K562 (cell line): ENCODE results near the gene NT5DC4. TPM values are rescaled to one million over a fixed set of nuclear protein-coding genes. Genes with fewer than 3 reads are reported as not detected.
A peak's percentile ranks its signal among the peaks of the same experiment; 100 is the strongest.

Experiments
- ARID2 ChIP-seq: fragments of 450-650 bp; IDR thresholded peaks from 2 replicates; pipeline ENCODE4 v1.6.1; 2017; ENCODE audit warnings: antibody characterized with exemption, mild to moderate bottlenecking
- ATF7 ChIP-seq: fragments of 450-650 bp; IDR thresholded peaks from 2 replicates; pipeline ENCODE4 v1.7.1; 2014; ENCODE audit warnings: mild to moderate bottlenecking, moderate library complexity
- BRCA1 ChIP-seq, 2 experiments: fragments of 450-650 bp in 1 of 2; sonication (generic) in 1 of 2; formaldehyde crosslinking in 1 of 2; IDR thresholded peaks; 2 replicates each; pipeline versions ENCODE4 v1.5.0 to v1.6.1; 2017 to 2020; ENCODE audit warnings: mild to moderate bottlenecking in 1 of 2, missing genetic modification reagents in 1 of 2
- BRF1 ChIP-seq: IDR thresholded peaks from 3 replicates; pipeline ENCODE4 v1.6.1; 2011; ENCODE audit warnings: borderline replicate concordance, mild to moderate bottlenecking; ENCODE audit not compliant: insufficient read length; ENCODE audit errors: extremely low read depth
- CBFB ChIP-seq: sonication (generic); formaldehyde crosslinking; IDR thresholded peaks from 2 replicates; pipeline ENCODE4 v1.4.0; 2020; ENCODE audit warnings: mild to moderate bottlenecking, missing genetic modification reagents
- CEBPB ChIP-seq: fragments of 450-650 bp; IDR thresholded peaks from 2 replicates; pipeline ENCODE4 v1.6.1; 2016; ENCODE audit warnings: missing genetic modification characterization, missing compliant biosample characterization
- ETS2 ChIP-seq: IDR thresholded peaks from 2 replicates; pipeline ENCODE4 v1.6.1; 2016; ENCODE audit warnings: borderline replicate concordance, missing genetic modification characterization, mild to moderate bottlenecking, moderate library complexity, missing compliant biosample characterization; ENCODE audit not compliant: poor library complexity, severe bottlenecking
- FOXA1 ChIP-seq: fragments of 450-650 bp; IDR thresholded peaks from 2 replicates; pipeline ENCODE4 v1.6.1; 2016; ENCODE audit warnings: mild to moderate bottlenecking, borderline replicate concordance
- NBN ChIP-seq: fragments of 450-650 bp; IDR thresholded peaks from 2 replicates; pipeline ENCODE4 v1.6.1; 2016; ENCODE audit warnings: low read depth, mild to moderate bottlenecking
- NCOA4 ChIP-seq: fragments of 450-650 bp; IDR thresholded peaks from 2 replicates; pipeline ENCODE4 v1.6.1; 2018; ENCODE audit warnings: mild to moderate bottlenecking; ENCODE audit not compliant: partially characterized antibody
- NFRKB ChIP-seq: fragments of 450-650 bp; IDR thresholded peaks from 2 replicates; pipeline ENCODE4 v1.6.1; 2016; ENCODE audit warnings: low read depth
- POLR2G ChIP-seq: fragments of 200-400 bp; formaldehyde crosslinking; IDR thresholded peaks from 2 replicates; pipeline ENCODE4 v1.6.1; 2017; ENCODE audit warnings: low read depth, mild to moderate bottlenecking, antibody characterized with exemption, low read length, moderate library complexity
- PRMT5 ChIP-seq: sonication (generic); formaldehyde crosslinking; IDR thresholded peaks from 2 replicates; pipeline ENCODE4 v1.5.0; 2020; ENCODE audit warnings: missing genetic modification reagents
- PRPF4 ChIP-seq: fragments of 200-400 bp; formaldehyde crosslinking; IDR thresholded peaks from one replicate; pipeline ENCODE4 v1.6.1; 2017; ENCODE audit warnings: low read length, low read depth, mild to moderate bottlenecking; ENCODE audit not compliant: insufficient read depth, poor library complexity, severe bottlenecking
- RBM22 ChIP-seq: fragments of 200-400 bp; formaldehyde crosslinking; IDR thresholded peaks from 2 replicates; pipeline ENCODE4 v1.6.1; 2018; ENCODE audit warnings: low read length, low read depth; ENCODE audit not compliant: poor library complexity, severe bottlenecking
- SMAD4 ChIP-seq: fragments of 250-450 bp; sonication (Bioruptor Pico); conservative IDR thresholded peaks from 2 replicates; pipeline ENCODE4 v1.8.0; 2021; ENCODE audit warnings: inconsistent platforms, mild to moderate bottlenecking, moderate library complexity
- STAT5A ChIP-seq: IDR thresholded peaks from 2 replicates; pipeline ENCODE4 v1.6.1; 2012; ENCODE audit warnings: low read length, inconsistent platforms, borderline replicate concordance
- TAF9B ChIP-seq: fragments of 450-650 bp; IDR thresholded peaks from 2 replicates; pipeline ENCODE4 v1.6.1; 2018; ENCODE audit warnings: mild to moderate bottlenecking; ENCODE audit not compliant: partially characterized antibody
- ZNF239 ChIP-seq: fragments of 250-450 bp; sonication (Bioruptor Pico); IDR thresholded peaks from 2 replicates; pipeline ENCODE4 v1.4.0; 2020; ENCODE audit warnings: mild to moderate bottlenecking
- ZNF354B ChIP-seq: fragments of 250-450 bp; sonication (Bioruptor Pico); IDR thresholded peaks from 2 replicates; pipeline ENCODE4 v1.4.0; 2020
- ZNF41 ChIP-seq: fragments of 250-450 bp; sonication (Bioruptor Pico); conservative IDR thresholded peaks from 2 replicates; pipeline ENCODE4 v1.4.0; 2020; ENCODE audit warnings: mild to moderate bottlenecking
- ZNF551 ChIP-seq: fragments of 250-450 bp; sonication (Bioruptor Pico); IDR thresholded peaks from 2 replicates; pipeline ENCODE4 v1.5.0; 2021; ENCODE audit warnings: mild to moderate bottlenecking, moderate library complexity
- polyA plus RNA-seq, 8 experiments: library from polyadenylated mRNA; depleted of rRNA in 4 of 8; stranded (reverse) in 5 of 8; unstranded in 3 of 8; fragments of >200 nt; fragmentation: Nextera tagmentation in 2 of 8; fragmentation: Illumina TruSeq in 1 of 8; extraction: Ambion mirVana in 2 of 8; extraction: Trizol in 1 of 8; gene quantifications; 2 replicates each; pipeline versions ENCODE4 v1.2.1 to v1.2.3, GENCODE V29; 2011 to 2014; ENCODE audit warnings: inconsistent platforms in 1 of 8, missing spikeins in 1 of 8
- total RNA-seq, 7 experiments: library from RNA; depleted of rRNA in 6 of 7; stranded (reverse); fragments of >200 nt in 6 of 7; fragmentation: Illumina TruSeq in 2 of 7; extraction: Trizol in 2 of 7; gene quantifications; 2 replicates each; pipeline versions ENCODE4 v1.2.1 to v1.2.3, GENCODE V29; 2011 to 2021; ENCODE audit warnings: low replicate concordance in 1 of 7
- TF ChIP-seq, protein P1 (sequence below), 2 experiments: fragments of 450-650 bp; IDR thresholded peaks; 2 replicates each; pipeline ENCODE4 v1.6.1; 2016
- TF ChIP-seq, protein P2 (sequence below): sonication (generic); formaldehyde crosslinking; IDR thresholded peaks from 2 replicates; pipeline ENCODE4 v1.8.0; 2022; ENCODE audit warnings: mild to moderate bottlenecking, low read depth, missing genetic modification reagents
- TF ChIP-seq, protein P3 (sequence below): sonication (generic); formaldehyde crosslinking; IDR thresholded peaks from 2 replicates; pipeline ENCODE4 v1.5.0; 2020; ENCODE audit warnings: missing genetic modification reagents
- TF ChIP-seq, protein P4 (sequence below): fragments of 450-650 bp; IDR thresholded peaks from 2 replicates; pipeline ENCODE4 v1.6.1; 2016; ENCODE audit warnings: antibody characterized with exemption

NT5DC4 gene
- total and polyA plus RNA-seq, 9 of the 15 experiments (the other 6 are each of a cell fraction or from before 2014, with no cell fraction given), result 0.44 to 6.9 (median 2.5) TPM

DNA sequence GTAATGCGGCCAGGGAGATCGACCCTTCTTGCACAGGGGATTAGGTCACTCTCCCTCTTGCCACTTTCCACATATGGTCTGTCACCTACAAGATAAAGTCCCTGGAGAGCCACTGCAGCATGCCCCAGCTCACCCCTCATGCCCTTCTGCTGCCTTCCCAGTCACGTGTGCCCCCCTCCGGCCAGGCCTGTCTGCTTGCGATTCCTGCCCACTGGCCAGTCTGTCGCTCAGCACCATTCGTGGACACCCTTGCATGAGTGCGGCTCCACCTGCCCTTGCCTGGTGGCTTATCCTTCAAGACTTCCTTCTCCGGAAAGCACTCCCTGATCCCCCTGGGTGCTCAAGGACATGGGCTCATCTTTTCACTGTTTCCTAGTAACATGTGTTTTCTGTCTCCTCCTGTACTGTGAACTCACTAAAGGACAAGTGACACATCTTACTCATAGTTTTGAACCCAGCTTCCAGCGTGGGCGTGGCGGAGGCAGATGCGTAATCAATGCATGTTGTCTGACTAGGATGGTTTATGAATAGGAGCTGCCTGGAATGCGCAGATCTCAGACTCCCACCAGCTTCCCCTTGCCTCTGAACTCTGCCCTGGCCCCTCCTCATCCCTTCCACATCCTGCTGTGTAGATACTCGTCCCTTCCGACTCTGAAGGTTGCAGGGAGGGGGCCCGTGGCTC is 7.8 kb upstream of the NT5DC4 start (continued):
- TF ChIP-seq, protein P1, sequence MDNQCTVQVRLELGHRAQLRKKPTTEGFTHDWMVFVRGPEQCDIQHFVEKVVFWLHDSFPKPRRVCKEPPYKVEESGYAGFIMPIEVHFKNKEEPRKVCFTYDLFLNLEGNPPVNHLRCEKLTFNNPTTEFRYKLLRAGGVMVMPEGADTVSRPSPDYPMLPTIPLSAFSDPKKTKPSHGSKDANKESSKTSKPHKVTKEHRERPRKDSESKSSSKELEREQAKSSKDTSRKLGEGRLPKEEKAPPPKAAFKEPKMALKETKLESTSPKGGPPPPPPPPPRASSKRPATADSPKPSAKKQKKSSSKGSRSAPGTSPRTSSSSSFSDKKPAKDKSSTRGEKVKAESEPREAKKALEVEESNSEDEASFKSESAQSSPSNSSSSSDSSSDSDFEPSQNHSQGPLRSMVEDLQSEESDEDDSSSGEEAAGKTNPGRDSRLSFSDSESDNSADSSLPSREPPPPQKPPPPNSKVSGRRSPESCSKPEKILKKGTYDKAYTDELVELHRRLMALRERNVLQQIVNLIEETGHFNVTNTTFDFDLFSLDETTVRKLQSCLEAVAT (IDR thresholded peaks at IDR 0.05), result no peak
- TF ChIP-seq ATF7 (0 out of 2 replicates have a peak, but pooled peaks have one; percentile 21), PRPF4 (no peak), STAT5A (no peak), POLR2G (no peak), CEBPB (tag) (no peak), ZNF354B (CRISPR knock-in tag) (no peak), FOXA1 (no peak), NBN (no peak), CBFB (CRISPR knock-in tag) (no peak), ZNF551 (CRISPR knock-in tag) (no peak), ZNF239 (CRISPR knock-in tag) (no peak), ZNF41 (CRISPR knock-in tag) (no peak), TAF9B (no peak), ETS2 (no peak), BRF1 (no peak), NFRKB (no peak), RBM22 (no peak), NCOA4 (no peak), ARID2 (peak; percentile 36; the same call in 1 of the 2 replicates), PRMT5 (CRISPR knock-in tag) (no peak), BRCA1 (IDR thresholded peaks at IDR 0.05) (no peak), BRCA1 (CRISPR knock-in tag; IDR thresholded peaks at IDR 0.05) (no peak), SMAD4 (CRISPR knock-in tag) (no peak)
- TF ChIP-seq, protein P2, sequence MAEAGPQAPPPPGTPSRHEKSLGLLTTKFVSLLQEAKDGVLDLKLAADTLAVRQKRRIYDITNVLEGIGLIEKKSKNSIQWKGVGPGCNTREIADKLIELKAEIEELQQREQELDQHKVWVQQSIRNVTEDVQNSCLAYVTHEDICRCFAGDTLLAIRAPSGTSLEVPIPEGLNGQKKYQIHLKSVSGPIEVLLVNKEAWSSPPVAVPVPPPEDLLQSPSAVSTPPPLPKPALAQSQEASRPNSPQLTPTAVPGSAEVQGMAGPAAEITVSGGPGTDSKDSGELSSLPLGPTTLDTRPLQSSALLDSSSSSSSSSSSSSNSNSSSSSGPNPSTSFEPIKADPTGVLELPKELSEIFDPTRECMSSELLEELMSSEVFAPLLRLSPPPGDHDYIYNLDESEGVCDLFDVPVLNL (CRISPR knock-in tag), result no peak
- TF ChIP-seq, protein P3, sequence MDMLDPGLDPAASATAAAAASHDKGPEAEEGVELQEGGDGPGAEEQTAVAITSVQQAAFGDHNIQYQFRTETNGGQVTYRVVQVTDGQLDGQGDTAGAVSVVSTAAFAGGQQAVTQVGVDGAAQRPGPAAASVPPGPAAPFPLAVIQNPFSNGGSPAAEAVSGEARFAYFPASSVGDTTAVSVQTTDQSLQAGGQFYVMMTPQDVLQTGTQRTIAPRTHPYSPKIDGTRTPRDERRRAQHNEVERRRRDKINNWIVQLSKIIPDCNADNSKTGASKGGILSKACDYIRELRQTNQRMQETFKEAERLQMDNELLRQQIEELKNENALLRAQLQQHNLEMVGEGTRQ (CRISPR knock-in tag), result peak; percentile 71
- TF ChIP-seq, protein P4, sequence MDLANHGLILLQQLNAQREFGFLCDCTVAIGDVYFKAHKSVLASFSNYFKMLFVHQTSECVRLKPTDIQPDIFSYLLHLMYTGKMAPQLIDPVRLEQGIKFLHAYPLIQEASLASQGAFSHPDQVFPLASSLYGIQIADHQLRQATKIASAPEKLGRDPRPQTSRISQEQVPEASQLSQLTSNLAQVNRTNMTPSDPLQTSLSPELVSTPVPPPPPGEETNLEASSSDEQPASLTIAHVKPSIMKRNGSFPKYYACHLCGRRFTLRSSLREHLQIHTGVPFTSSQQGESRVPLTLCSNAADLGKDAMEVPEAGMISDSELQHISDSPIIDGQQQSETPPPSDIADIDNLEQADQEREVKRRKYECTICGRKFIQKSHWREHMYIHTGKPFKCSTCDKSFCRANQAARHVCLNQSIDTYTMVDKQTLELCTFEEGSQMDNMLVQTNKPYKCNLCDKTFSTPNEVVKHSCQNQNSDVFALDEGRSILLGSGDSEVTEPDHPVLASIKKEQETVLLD, result no peak; the same call in 1 of the 2 replicates
